GM18909 (cell line): ENCODE data around the gene CNTNAP5.

Experiments used
- ATAC-seq: cut with Tn5 transposase; IDR thresholded peaks from one replicate; pipeline ENCODE4 v1.9.1; 2021; ENCODE audit warnings: mild to moderate bottlenecking; ENCODE audit not compliant: unreplicated experiment, poor library complexity

The CNTNAP5 gene

DNA sequence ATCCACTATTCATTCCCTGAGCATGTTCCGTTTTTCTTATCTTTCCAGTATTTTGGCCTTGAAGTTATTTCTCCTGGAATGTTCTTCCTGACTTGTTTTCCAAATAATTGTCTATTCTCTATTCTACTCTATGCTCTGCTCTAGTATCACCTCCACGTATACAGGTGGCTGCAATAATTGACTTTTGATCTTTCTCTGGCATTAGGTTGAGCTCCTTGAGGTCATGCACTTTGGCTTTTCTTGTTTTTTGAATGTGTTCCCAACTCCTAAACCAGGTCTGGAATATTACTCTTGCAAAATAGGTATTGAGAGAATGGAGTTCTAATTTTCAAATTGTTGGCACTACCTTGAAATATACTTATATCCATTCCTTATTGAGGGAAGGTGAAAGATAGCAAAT, 550.4 kb downstream of the CNTNAP5 start:
- no peak for ATAC-seq

DNA sequence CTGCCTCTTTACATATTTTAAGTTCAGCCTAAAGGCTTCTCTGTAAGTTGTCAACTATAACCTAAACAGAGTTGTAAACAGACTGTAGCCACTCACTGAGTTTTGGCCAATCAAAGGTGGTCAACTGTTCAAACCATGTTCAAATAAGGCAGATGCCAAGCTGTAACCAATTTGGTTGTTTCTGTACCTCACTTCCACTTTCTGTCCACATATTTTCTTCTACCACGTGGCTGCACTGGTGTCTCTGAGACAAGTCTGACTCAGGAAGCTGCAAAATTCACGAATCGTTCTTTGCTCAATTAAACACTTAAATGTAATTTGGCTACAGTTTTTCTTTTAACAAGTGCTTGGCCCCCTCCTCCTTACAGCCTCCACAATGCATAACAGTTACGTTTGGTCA, 555.2 kb downstream of the CNTNAP5 start:
- no peak for ATAC-seq

DNA sequence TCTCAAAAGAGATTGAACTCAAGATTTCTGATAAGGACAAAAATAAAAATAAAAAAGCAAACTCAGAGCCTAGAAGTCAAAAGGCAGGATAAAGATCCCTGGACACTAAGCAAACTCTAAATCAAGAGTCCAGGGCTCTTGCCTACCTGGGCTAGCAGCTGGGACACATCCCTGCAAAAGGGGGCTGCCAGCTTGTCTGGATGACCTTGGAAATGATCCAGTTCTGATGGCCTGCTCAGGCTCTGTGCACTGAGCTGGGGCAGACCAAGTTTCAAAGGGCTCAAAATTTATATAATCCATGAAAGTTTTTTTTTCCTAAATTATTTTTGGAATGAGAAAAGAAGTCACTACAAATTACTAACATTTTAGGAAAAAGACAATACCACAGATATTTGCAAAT, 557.3 kb downstream of the CNTNAP5 start:
- no peak for ATAC-seq

GRCh38 chr2:124584615-124585014, 559.5 kb downstream of the CNTNAP5 start:
- ATAC-seq = no peak

- ATAC-seq = no peak
Measured at GRCh38 chr2:124585277-124585676, 560.2 kb downstream of the CNTNAP5 start.

GRCh38 chr2:124586210-124586609, 561.1 kb downstream of the CNTNAP5 start:
- no peak for ATAC-seq

DNA sequence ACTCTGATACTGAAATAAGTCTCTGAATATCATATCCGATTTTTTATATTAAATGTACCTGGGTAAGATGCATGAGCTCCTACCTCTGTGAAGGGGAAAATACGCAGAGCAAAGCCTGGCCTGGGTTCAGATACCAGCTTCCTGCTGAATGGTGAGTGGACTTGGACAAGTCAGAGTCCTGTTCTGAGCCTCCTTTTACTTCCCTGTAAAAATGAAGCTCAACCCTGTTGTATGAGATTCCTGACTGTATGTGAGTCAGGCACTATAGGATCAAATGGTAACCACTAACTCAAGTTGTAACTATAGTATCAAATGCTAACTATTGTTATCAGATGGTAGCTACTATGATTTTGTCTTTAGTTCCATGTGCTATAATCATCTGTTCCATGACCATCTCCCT, 561.7 kb downstream of the CNTNAP5 start:
- ATAC-seq = no peak

DNA sequence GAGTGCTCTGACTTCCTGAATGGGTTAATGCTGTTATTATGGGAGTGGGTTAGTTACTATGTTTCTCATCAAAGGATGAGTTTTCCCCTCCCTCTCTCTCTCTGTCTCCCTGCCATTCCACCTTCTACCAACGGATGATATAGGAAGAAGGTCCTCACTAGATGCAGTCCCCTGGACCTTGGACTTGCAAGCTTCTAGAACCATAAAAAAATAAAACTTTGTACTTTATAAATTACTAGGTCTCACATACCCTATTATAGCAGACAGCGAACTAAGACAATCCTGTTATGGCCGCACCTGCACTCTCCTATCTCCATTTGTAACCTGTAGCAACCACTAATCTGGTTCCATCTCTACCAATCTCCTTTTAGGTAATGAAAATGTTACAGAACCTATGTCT, 564.9 kb downstream of the CNTNAP5 start:
- ATAC-seq = no peak

DNA sequence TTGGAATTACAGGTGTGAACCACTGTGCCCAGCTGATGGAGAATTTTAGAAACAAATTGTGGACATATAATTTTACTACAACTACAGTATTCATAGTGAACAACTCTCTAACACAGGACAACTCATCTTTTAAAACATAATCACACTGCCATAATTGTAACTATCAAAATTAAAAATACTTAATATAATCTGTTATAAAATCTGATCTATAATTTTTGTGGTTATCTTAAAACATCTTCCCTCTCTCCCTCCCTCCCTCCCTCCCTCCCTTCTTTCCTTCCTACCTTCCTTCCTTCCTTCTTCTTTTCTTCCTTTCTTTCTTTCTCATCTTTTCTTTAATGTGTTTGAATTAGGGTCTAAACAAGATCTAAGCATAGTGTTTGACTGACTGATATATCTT, 577.7 kb downstream of the CNTNAP5 start:
- ATAC-seq = no peak

GRCh38 chr2:124604940-124605339, 579.9 kb downstream of the CNTNAP5 start:
- ATAC-seq = no peak

DNA sequence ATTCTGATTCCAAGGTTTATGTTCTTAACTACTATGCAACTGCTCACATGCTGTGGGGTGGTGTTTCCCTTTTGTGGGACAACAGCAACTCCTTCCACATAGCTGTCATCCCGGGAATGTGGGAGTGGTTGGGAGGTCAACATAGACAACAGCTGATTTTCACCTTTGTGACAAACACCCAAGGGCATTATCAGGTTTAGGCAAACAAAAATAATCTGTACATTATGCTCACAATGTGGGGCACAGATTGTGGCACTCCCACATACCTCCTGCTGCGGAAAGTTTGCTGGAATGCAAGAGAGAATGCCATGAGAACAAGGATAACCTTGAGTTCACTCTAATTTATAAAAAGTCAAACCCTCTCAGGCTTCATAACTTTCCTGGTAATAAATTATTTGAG, 582.6 kb downstream of the CNTNAP5 start:
- ATAC-seq = no peak

DNA sequence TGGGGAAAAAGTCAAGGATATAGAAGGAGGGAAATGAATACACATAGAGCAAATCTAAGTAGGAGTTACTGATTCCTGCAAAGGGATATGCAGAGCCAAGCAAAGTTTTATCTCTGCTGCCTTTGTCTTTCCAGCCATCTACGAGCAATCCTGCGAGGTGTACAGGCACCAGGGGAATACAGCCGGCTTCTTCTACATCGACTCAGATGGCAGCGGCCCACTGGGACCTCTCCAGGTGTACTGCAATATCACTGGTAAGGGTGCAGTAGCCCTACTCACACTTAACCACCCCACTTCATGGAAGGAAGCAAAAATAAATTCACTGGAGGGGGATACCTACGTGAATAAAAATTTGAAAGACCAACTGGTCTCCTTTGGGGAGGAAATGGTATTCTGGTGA, 584.6 kb downstream of the CNTNAP5 start:
- no peak for ATAC-seq

DNA sequence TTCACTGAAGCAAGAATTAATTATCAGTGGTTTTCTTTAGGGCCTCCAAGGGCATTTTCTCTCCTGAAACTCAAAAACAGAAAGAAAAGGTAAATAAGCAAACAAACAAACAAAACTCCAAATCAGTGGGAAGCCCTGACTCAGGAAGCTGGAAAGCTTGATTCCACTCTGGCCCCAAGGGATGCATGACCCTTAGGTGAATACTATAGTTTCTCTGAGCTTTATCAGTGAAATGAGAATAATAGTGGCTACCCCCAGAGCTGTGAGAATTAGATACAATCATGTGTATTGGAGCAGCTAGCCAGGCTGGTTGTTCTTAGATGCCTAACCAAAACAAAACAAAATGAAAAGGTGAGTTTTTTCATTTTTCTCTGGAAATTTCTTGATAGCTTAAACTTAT, 585.1 kb downstream of the CNTNAP5 start:
- no peak for ATAC-seq

DNA sequence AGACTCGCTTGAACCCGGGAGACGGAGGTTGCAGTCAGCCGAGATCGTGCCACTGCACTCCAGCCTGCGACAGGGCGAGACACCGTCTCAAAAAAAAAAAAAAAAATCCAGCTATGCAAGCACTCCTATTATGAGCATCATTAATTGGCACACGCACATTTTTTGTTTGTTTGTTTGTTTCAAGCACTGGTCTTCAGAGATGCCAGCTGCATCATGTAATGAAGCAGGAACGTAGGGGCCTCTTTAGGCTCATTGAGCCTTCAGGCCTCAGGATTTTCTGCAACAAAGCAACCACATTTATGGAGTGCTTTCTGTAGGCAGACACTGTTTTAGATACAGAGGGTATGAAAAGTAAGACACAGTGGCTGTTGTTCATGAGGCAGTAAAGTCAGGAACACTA, 585.8 kb downstream of the CNTNAP5 start:
- ATAC-seq = no peak

- no peak for ATAC-seq
Measured at GRCh38 chr2:124623560-124623959, 598.5 kb downstream of the CNTNAP5 start.

DNA sequence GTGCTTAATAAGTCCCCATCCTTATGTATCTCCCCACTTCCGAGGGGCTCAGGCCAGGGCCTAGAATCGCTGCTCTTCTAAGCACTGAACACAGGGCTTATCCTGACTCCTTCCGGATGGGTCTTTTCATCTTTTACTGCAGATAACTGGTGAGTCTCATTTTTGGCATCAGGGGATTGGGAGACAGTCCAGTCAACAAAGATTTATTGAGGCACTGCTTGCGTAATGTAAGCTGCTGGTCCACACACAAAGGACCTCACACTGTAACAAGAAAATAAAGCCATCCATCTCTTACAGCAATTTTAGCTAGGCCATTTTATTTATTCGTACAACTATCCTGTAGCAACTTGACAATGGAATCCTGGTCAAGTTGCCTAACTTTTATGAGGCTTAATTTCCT, 600.5 kb downstream of the CNTNAP5 start:
- no peak for ATAC-seq

GRCh38 chr2:124626993-124627392, 601.9 kb downstream of the CNTNAP5 start:
- ATAC-seq = no peak

- no peak for ATAC-seq
Measured at GRCh38 chr2:124633812-124634211, 608.7 kb downstream of the CNTNAP5 start.

DNA sequence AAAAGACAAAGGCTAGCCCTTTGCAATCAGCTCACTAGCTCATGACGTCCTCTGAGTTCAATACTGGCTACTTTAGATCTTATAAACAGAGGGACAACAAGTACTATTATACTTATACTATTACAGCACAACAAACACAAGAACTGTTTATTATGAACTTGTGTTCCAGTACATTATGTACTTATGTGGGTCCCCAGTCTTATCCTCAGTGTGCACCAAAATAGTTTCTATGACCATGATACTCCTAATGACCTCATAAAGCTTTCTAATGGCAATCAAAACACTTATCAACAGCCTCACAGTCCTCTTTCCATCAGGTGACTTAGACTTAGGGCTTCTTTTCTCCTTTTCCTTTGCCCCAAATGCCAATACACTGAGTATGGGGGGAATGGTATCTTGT, 614.4 kb downstream of the CNTNAP5 start:
- ATAC-seq = no peak

DNA sequence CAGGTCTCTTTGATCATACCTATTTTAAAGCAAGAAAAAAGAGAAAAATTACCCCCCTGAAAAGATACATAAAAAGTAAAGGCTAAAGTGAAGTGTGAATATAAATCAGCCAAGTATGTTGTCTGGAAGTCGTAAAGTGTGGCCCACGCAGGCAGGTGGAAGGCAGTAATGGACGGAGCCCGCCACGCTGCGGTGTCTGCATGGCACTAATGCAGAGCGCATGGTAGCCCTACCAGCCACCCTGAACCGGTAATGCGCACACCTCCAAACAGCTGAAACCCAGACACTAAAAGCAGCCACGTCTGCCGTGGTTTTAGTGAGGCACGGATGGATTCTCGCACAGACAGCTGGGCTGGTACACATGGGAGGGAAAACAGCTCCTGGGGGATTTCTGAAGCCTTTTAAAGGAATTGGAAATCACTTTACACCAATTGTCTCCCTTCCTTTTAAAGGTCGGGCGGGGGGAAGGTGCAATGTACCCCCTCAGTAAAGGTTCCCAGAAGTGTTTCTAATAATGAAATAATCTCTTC, 615.2 kb downstream of the CNTNAP5 start:
- no peak for ATAC-seq

GRCh38 chr2:124646166-124646815, 621.2 kb downstream of the CNTNAP5 start:
- no peak for ATAC-seq

GRCh38 chr2:124647245-124647644, 622.2 kb downstream of the CNTNAP5 start:
- no peak for ATAC-seq

DNA sequence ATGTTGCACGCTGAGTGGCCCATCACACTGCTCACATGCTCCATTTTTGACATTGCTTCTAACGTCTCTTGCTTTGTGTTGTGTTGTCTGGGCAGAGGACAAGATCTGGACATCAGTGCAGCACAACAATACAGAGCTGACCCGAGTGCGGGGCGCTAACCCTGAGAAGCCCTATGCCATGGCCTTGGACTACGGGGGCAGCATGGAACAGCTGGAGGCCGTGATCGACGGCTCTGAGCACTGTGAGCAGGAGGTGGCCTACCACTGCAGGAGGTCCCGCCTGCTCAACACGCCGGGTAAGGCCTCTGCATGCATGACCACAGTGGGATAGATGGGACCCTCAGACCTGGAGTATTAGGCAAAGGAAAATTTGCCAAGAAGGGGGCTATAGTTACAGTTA, 622.6 kb downstream of the CNTNAP5 start:
- no peak for ATAC-seq
